T-cell (primary cell): ENCODE measurements around the gene TMIGD3. TPM values are rescaled to one million over a fixed set of nuclear protein-coding genes. Genes with fewer than 3 reads are reported as not detected.

Experiments used
- ATAC-seq, 4 experiments: fragments of 200-7000 bp in 3 of 4; fragments of 150-1000 bp in 1 of 4; cut with Tn5 transposase; replicated peaks in 1 of 4; 1 replicate in 3 of 4; 2 replicates in 1 of 4; pipeline ENCODE4 v1.10.0; 2021; ENCODE audit warnings: moderate library complexity in 3 of 4, mild to moderate bottlenecking in 2 of 4, moderate number of reproducible peaks in 1 of 4
- CTCF ChIA-PET, 2 donors: fragments of 300-600 bp; sonication (Branson Sonifier 250); formaldehyde crosslinking; loops; one replicate each; lab custom pipeline; 2022; ENCODE audit warnings: antibody characterized with exemption in 2 of 2; lab: Charles Lee
- POLR2A ChIA-PET, 2 donors: fragments of 300-600 bp; sonication (Branson Sonifier 250); formaldehyde crosslinking; loops; one replicate each; lab custom pipeline; 2022; ENCODE audit warnings: antibody characterized with exemption in 2 of 2; lab: Charles Lee
- DNase-seq, 35 experiments: peaks; one replicate each; pipeline versions ENCODE4 v3.0.0 to v3.0.0-alpha.2; 2013 to 2023
- H3K27ac ChIP-seq: one replicate; pipeline ENCODE4 v1.5.1; 2013; ENCODE audit warnings: low read length
- H3K27me3 ChIP-seq, 2 experiments: replicated peaks in 1 of 2; 1 replicate in 1 of 2; 2 replicates in 1 of 2; pipeline versions ENCODE4 v1.6.1 to v1.7.0; 2013; ENCODE audit warnings: low read length in 1 of 2, mixed read lengths in 1 of 2; ENCODE audit not compliant: control insufficient read depth in 2 of 2, insufficient read depth in 2 of 2; ENCODE audit errors: extremely low read depth in 1 of 2
- H3K36me3 ChIP-seq, 2 donors: 1 replicate in 1 of 2; 2 replicates in 1 of 2; pipeline versions ENCODE4 v1.6.1 to v1.7.0; 2013; ENCODE audit warnings: low read length in 1 of 2; ENCODE audit not compliant: control insufficient read depth in 2 of 2, insufficient read depth in 1 of 2; ENCODE audit errors: extremely low read depth in 1 of 2
- H3K4me1 ChIP-seq, 2 experiments: 1 replicate in 1 of 2; 2 replicates in 1 of 2; pipeline versions ENCODE4 v1.6.1 to v1.7.0; 2013; ENCODE audit warnings: low read length in 2 of 2, mixed read lengths in 1 of 2; ENCODE audit not compliant: insufficient read depth in 2 of 2, control insufficient read depth in 1 of 2; ENCODE audit errors: extremely low read depth in 1 of 2
- H3K4me3 ChIP-seq, 2 donors: 1 replicate in 1 of 2; 2 replicates in 1 of 2; pipeline versions ENCODE4 v1.5.1 to v1.7.0; 2013; ENCODE audit warnings: mild to moderate bottlenecking in 2 of 2, low read length in 1 of 2, moderate library complexity in 1 of 2; ENCODE audit not compliant: control insufficient read depth in 1 of 2; ENCODE audit errors: extremely low read depth in 1 of 2
- H3K9me3 ChIP-seq: 2 replicates; pipeline ENCODE4 v1.7.0; 2013
- H3K27ac Mint-ChIP-seq, 2 donors: one replicate each; pipeline ENCODE4 v1.8.0; 2020 to 2021; ENCODE audit warnings: mild to moderate bottlenecking in 2 of 2, mixed read lengths in 2 of 2
- H3K27me3 Mint-ChIP-seq, 2 donors: one replicate each; pipeline ENCODE4 v1.8.0; 2021 to 2022; ENCODE audit warnings: mixed read lengths in 2 of 2
- H3K36me3 Mint-ChIP-seq: one replicate; pipeline ENCODE4 v1.8.0; 2021; ENCODE audit warnings: mixed read lengths
- H3K4me1 Mint-ChIP-seq, 3 donors: one replicate each; pipeline ENCODE4 v1.8.0; 2020 to 2022; ENCODE audit warnings: mixed read lengths in 3 of 3, mild to moderate bottlenecking in 1 of 3
- H3K4me3 Mint-ChIP-seq, 3 donors: one replicate each; pipeline ENCODE4 v1.8.0; 2020 to 2022; ENCODE audit warnings: mild to moderate bottlenecking in 3 of 3, mixed read lengths in 3 of 3, moderate library complexity in 3 of 3
- H3K9me3 Mint-ChIP-seq, 3 donors: one replicate each; pipeline ENCODE4 v1.8.0; 2020 to 2022; ENCODE audit warnings: mixed read lengths in 3 of 3
- WGBS: methylation state at CpG from one replicate; pipeline ENCODE4 v1.1.5; 2013; ENCODE audit warnings: missing lambda C conversion rate; ENCODE audit not compliant: insufficient coverage; 5-methylcytosine and 5-hydroxymethylcytosine counted together
- total RNA-seq, 35 experiments: library from RNA in 6 of 35; stranded (reverse) in 6 of 35; fragments of 120-200 nt in 1 of 35; gene quantifications; one replicate each; pipeline versions ENCODE4 v1.2.1 to v1.2.4 and lab custom pipeline; 2013 to 2026

Gene TMIGD3
- total RNA-seq, 5 donors from 2014 or later (not counting 1 experiment from before 2014, with no cell fraction given): not detected

DNA sequence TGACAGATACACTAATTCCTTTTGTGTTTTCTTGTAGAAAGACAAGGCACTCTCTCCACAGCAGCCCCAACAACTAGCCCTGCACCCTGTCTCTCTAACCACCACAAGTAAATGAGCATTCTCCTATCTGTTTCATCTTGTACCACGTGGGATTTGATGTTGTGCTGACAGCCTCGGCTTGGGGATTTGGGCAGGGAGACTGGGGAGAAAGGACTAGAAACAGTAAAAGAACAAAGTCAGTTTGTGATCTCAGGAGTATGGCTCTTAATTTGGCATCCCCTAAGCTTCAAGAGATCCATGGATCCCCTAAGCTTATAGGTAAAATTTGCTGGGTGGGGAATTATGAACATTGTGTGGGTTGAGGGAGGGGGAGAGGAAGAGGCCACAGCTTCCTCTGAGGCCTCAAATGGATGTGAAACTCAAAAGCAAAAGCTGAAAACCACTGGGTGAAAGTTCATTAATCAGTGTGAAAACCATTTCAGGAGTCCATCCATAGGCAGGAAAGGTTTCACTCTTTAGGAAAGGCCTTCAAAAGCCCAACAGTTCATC lies 26.6 kb downstream of the TMIGD3 start:
- Mint-ChIP-seq H3K36me3 (peaks cover 18% of the 10 kb centered on the region), H3K4me1 (peaks cover 55 to 67% (median 56%) of the 10 kb centered on the region in 3 donors), H3K27me3 (no peaks in the 10 kb centered on the region), H3K27ac (peak overlapping the region; percentile 84 to 95), H3K9me3 (peaks cover 0 to 5% (median 0%) of the 10 kb centered on the region in 3 donors), H3K4me3 (peak overlapping the region; percentile 83 to 91 (median 89))
- ChIA-PET CTCF (interaction anchor here (0.5 to 3.3 kb wide), 8 partner anchors 19 to 671 kb away, joined by 3 to 32 read pairs (median 4); no protein-coding TSS in a partner anchor), POLR2A (interaction anchor here (0.6 to 0.9 kb wide), 3 partner anchors 32 to 1848 kb away, joined by 3 to 4 read pairs (median 4); no protein-coding TSS in a partner anchor)
- peak overlapping the region; percentile 77 for H3K27ac ChIP-seq
- H3K36me3 ChIP-seq: peaks cover 0 to 9% of the 10 kb centered on the region in 2 donors
- ATAC-seq: peak; percentile 80 to 88 (median 86)
- H3K9me3 ChIP-seq: no peaks in the 10 kb centered on the region
- peaks cover 41 to 51% of the 10 kb centered on the region in 2 experiments for H3K4me1 ChIP-seq
- no CpG with 5 or more reads among the region's 2 CpGs for WGBS
- H3K27me3 ChIP-seq: no peaks in the 10 kb centered on the region
- peak in 34 of 35 experiments; percentile 9 to 68 (median 36) for DNase-seq
- peak overlapping the region; percentile 1 to 50 for H3K4me3 ChIP-seq

DNA sequence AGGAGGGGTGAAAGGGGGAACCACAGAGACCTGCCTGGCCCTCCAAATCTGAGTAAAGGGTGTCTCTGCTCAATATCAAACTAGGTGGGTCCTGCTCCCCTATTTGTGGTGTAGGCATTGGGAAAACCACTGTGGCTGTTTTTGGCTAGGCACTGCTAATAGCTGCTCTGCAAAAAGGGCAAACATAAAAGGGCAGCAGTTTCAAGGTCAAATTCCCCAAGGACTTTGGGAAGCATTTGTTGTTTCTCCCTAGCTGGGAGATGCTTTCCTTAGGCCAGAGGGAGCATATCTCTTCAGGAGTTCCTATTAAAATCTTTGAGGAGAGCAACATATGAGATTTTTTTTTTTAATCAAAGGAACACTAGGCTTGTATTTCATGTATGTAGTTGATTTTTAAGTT lies 27.2 kb downstream of the TMIGD3 start:
- peaks cover 0 to 5% (median 0%) of the 10 kb centered on the region in 3 donors for H3K9me3 Mint-ChIP-seq
- DNase-seq (no peak), ATAC-seq (no peak)
- peaks cover 50 to 61% (median 55%) of the 10 kb centered on the region in 3 donors for H3K4me1 Mint-ChIP-seq
- H3K27me3 ChIP-seq: no peaks in the 10 kb centered on the region
- H3K9me3 ChIP-seq: no peaks in the 10 kb centered on the region
- no peaks in the 10 kb centered on the region for H3K27me3 Mint-ChIP-seq
- POLR2A ChIA-PET: no interaction called here
- H3K36me3 ChIP-seq: peaks cover 0 to 9% of the 10 kb centered on the region in 2 donors
- H3K4me3 ChIP-seq: peak overlapping the region in 1 of 2 donors; percentile 50
- H3K4me3 Mint-ChIP-seq: peak overlapping the region; percentile 83 to 91 (median 89)
- peak overlapping the region; percentile 84 to 95 for H3K27ac Mint-ChIP-seq
- peaks cover 18% of the 10 kb centered on the region for H3K36me3 Mint-ChIP-seq
- CTCF ChIA-PET: interaction anchor here (0.5 to 3.3 kb wide), 4 partner anchors 31 to 670 kb away, joined by 4 to 32 read pairs (median 4); no protein-coding TSS in a partner anchor
- peaks cover 47 to 56% of the 10 kb centered on the region in 2 experiments for H3K4me1 ChIP-seq
- peak overlapping the region; percentile 77 for H3K27ac ChIP-seq

DNA sequence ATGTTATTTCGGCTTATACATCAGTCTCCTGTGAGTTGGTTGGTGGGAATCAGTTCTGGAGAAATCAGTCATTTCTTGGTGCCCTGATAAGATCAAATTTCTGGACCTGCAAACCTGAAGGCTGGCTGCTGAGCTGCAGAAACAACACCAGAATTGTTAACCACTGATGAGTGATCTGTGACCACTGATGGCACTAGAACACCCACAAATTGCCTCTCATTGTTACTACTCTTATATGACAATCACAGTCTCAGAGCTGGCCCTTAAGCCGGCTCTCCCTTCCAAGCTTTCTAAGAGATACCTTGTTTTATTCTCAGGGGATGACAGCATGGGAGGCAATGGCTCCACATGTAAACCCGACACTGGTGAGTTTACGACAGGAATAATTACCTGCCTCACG lies 27.7 kb downstream of the TMIGD3 start:
- Mint-ChIP-seq H3K36me3 (peaks cover 18% of the 10 kb centered on the region), H3K9me3 (peaks cover 0 to 5% (median 0%) of the 10 kb centered on the region in 3 donors), H3K27me3 (no peaks in the 10 kb centered on the region), H3K4me3 (peak overlapping the region; percentile 83 to 91 (median 89)), H3K4me1 (peaks cover 50 to 59% (median 55%) of the 10 kb centered on the region in 3 donors), H3K27ac (peak overlapping the region; percentile 84 to 95)
- Histone ChIP-seq H3K27ac (peak overlapping the region; percentile 77), H3K4me1 (peaks cover 52 to 57% of the 10 kb centered on the region in 2 experiments), H3K36me3 (peaks cover 0 to 9% of the 10 kb centered on the region in 2 donors), H3K27me3 (no peaks in the 10 kb centered on the region), H3K9me3 (no peaks in the 10 kb centered on the region), H3K4me3 (peak overlapping the region in 1 of 2 donors; percentile 50)
- WGBS: 65% methylated on average over 3 of the region's 5 CpGs
- no peak for ATAC-seq
- POLR2A ChIA-PET: no interaction called here
- CTCF ChIA-PET: interaction anchor here (0.6 to 3.3 kb wide), 2 partner anchors 32 to 212 kb away, joined by 4 to 32 read pairs; no protein-coding TSS in a partner anchor
- peak in 3 of 35 experiments; percentile 4 to 37 (median 9) for DNase-seq

DNA sequence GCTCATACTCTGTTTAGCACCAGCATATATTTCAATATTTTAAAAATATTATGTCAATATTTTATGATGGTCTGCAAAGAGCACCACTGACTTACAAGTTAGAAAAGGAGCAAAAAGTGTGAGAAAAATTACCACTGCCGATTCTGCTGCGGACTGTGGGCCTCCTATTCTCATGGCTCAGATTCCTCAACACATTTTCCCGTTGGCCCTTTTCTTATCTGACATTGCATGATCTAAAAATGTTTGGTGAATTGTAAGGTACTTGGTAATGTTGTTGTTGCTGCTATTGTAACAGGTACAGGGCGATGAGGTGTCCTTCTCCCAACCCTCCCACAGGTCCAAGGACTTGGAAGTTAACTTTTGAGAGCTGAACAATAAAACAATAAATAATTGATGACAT lies 28.9 kb downstream of the TMIGD3 start:
- H3K27me3 ChIP-seq: no peaks in the 10 kb centered on the region
- CTCF ChIA-PET: interaction anchor here in 1 of 2 donors (1.2 to 3.3 kb wide), 2 partner anchors 26 to 33 kb away, joined by 4 to 32 read pairs; partner anchors contain the start of genes ATP5PB and WDR77
- peak overlapping the region; percentile 77 for H3K27ac ChIP-seq
- ATAC-seq (no peak), DNase-seq (no peak)
- POLR2A ChIA-PET: interaction anchor here in 1 of 2 donors (0.8 kb wide), 1 partner anchor 12 kb away, joined by 3 read pairs; no protein-coding TSS in a partner anchor
- peaks cover 0 to 5% (median 0%) of the 10 kb centered on the region in 3 donors for H3K9me3 Mint-ChIP-seq
- H3K36me3 ChIP-seq: peaks cover 0 to 9% of the 10 kb centered on the region in 2 donors
- H3K36me3 Mint-ChIP-seq: peaks cover 18% of the 10 kb centered on the region
- peak overlapping the region; percentile 84 to 95 for H3K27ac Mint-ChIP-seq
- no peaks in the 10 kb centered on the region for H3K27me3 Mint-ChIP-seq
- peak overlapping the region; percentile 83 to 91 (median 89) for H3K4me3 Mint-ChIP-seq
- no peaks in the 10 kb centered on the region for H3K9me3 ChIP-seq
- H3K4me1 ChIP-seq: peaks cover 64 to 69% of the 10 kb centered on the region in 2 experiments
- H3K4me3 ChIP-seq: peak overlapping the region; percentile 50 to 54
- H3K4me1 Mint-ChIP-seq: peaks cover 50 to 55% (median 53%) of the 10 kb centered on the region in 3 donors
- WGBS: no CpG with 5 or more reads among the region's 4 CpGs

DNA sequence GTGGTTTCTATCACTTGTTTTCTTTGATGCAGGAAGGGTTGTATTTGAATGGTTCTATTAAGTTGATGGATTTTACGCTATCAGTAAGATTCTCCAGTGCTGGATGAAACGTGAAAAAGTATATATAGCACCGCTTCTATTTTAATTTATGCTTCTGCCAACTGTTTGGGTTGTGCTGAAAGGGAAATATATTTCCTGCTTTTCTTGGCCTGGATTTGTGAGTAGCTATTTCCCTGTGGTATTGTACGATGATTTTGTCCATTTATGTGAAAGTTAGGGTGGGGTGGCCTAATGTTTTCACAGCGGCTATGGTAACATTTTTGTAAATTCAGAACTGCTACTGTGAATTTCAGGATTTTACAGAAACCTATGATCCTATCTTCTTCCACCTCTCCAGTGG lies 29.3 kb downstream of the TMIGD3 start:
- 62% methylated on average over 3 of the region's 5 CpGs for WGBS
- H3K36me3 Mint-ChIP-seq: peaks cover 18% of the 10 kb centered on the region
- peak overlapping the region; percentile 83 to 91 (median 89) for H3K4me3 Mint-ChIP-seq
- no peaks in the 10 kb centered on the region for H3K27me3 Mint-ChIP-seq
- POLR2A ChIA-PET: no interaction called here
- H3K36me3 ChIP-seq: peaks cover 0 to 9% of the 10 kb centered on the region in 2 donors
- DNase-seq (no peak), ATAC-seq (no peak)
- H3K4me1 Mint-ChIP-seq: peaks cover 48 to 55% (median 53%) of the 10 kb centered on the region in 3 donors
- no peaks in the 10 kb centered on the region for H3K27me3 ChIP-seq
- H3K4me1 ChIP-seq: peaks cover 67 to 71% of the 10 kb centered on the region in 2 experiments
- peak overlapping the region; percentile 84 to 95 for H3K27ac Mint-ChIP-seq
- peak overlapping the region; percentile 50 to 54 for H3K4me3 ChIP-seq
- H3K9me3 ChIP-seq: no peaks in the 10 kb centered on the region
- CTCF ChIA-PET: interaction anchor here in 1 of 2 donors (1.2 kb wide), 1 partner anchor 26 kb away, joined by 4 read pairs; the partner anchor contains the start of genes ATP5PB and WDR77
- H3K9me3 Mint-ChIP-seq: peaks cover 0 to 5% (median 0%) of the 10 kb centered on the region in 3 donors
- peak overlapping the region; percentile 77 for H3K27ac ChIP-seq

DNA sequence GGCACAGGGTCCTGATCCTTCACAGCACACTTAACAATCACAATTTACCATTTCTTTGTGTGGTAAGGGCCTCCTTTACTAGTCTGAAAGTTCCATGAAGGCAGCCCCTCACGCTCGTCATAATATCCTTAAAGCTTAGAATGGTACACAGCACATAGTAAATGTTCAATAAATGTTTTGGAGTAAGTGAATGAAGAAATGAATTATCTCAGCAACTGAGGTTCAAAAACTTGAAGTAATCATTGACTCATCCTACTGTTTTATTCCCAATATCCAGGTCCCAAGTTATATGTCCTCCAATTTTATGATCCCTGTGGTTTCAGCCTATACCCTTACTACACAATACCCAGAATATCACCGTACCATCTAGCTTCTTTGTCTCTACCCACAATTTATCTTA lies 31.9 kb downstream of the TMIGD3 start:
- Histone ChIP-seq H3K36me3 (peaks cover 0 to 9% of the 10 kb centered on the region in 2 donors), H3K27me3 (no peaks in the 10 kb centered on the region), H3K27ac (peak overlapping the region; percentile 79), H3K9me3 (no peaks in the 10 kb centered on the region), H3K4me3 (peak overlapping the region in 1 of 2 donors; percentile 15), H3K4me1 (peaks cover 53 to 66% of the 10 kb centered on the region in 2 experiments)
- Mint-ChIP-seq H3K27me3 (no peaks in the 10 kb centered on the region), H3K4me3 (no peak overlapping the region), H3K9me3 (no peaks in the 10 kb centered on the region), H3K4me1 (peaks cover 28 to 30% (median 29%) of the 10 kb centered on the region in 3 donors), H3K36me3 (peaks cover 8% of the 10 kb centered on the region), H3K27ac (no peak overlapping the region)
- CTCF ChIA-PET: interaction anchor here in 1 of 2 donors (0.9 to 1.4 kb wide), 3 partner anchors 34 to 852 kb away, joined by 3 to 4 read pairs (median 4); no protein-coding TSS in a partner anchor
- POLR2A ChIA-PET: interaction anchor here (0.6 to 1.1 kb wide), 5 partner anchors 18 to 284 kb away, joined by 4 to 5 read pairs (median 5); no protein-coding TSS in a partner anchor
- no peak for ATAC-seq
- DNase-seq: no peak
- no CpG with 5 or more reads among the region's 3 CpGs for WGBS
